ENCODE results near the gene ATL3.

- TF ChIP-seq POLR2A (IDR thresholded peaks at IDR 0.05) (no peak), CTCF (IDR thresholded peaks at IDR 0.05) (no peak)
Measured at GRCh38 chr11:63609971-63610580, 61.1 kb downstream of the ATL3 start.
